Kasumi-1 (cell line): ENCODE results near the gene FAM163B.

Source experiments
- DNase-seq, 2 experiments: peaks; one replicate each; lab custom pipeline; 2025; lab: John Stamatoyannopoulos, UW

The FAM163B gene

GRCh38 chr9:133615606-133616188, 6.5 kb upstream of the FAM163B start:
- no peak for DNase-seq

- DNase-seq = no peak
These were observed 6.0 kb upstream of the FAM163B start for GRCh38 chr9:133615186-133615585.

- DNase-seq = no peak
These were observed 5.5 kb upstream of the FAM163B start for GRCh38 chr9:133614678-133615077.

- no peak for DNase-seq
These were observed 4.9 kb upstream of the FAM163B start for GRCh38 chr9:133614056-133614455.

- DNase-seq = no peak
These were observed 4.2 kb upstream of the FAM163B start for GRCh38 chr9:133613432-133613831.

- no peak for DNase-seq
These were observed 3.6 kb upstream of the FAM163B start for GRCh38 chr9:133612816-133613215.

GRCh38 chr9:133612051-133612450, 2.9 kb upstream of the FAM163B start:
- DNase-seq = no peak

- no peak for DNase-seq
These were observed 1.7 kb upstream of the FAM163B start for GRCh38 chr9:133610845-133611244.

- no peak for DNase-seq
These were observed 300 bp downstream of the FAM163B start for GRCh38 chr9:133608889-133609288.

GRCh38 chr9:133608382-133608781, 807 bp downstream of the FAM163B start:
- no peak for DNase-seq

GRCh38 chr9:133607976-133608375, 1.2 kb downstream of the FAM163B start:
- DNase-seq = no peak

GRCh38 chr9:133607381-133607780, 1.8 kb downstream of the FAM163B start:
- DNase-seq = no peak

GRCh38 chr9:133606708-133607025, 2.5 kb downstream of the FAM163B start:
- DNase-seq = no peak

GRCh38 chr9:133605856-133606707, 3.1 kb downstream of the FAM163B start:
- no peak for DNase-seq

- no peak for DNase-seq
These were observed 3.7 kb downstream of the FAM163B start for GRCh38 chr9:133605446-133605845.

- DNase-seq = no peak
These were observed 4.3 kb downstream of the FAM163B start for GRCh38 chr9:133604856-133605255.

GRCh38 chr9:133604214-133604613, 5.0 kb downstream of the FAM163B start:
- DNase-seq = no peak

- no peak for DNase-seq
These were observed 5.9 kb downstream of the FAM163B start for GRCh38 chr9:133603135-133603927.

GRCh38 chr9:133602277-133602676, 6.9 kb downstream of the FAM163B start:
- no peak for DNase-seq

GRCh38 chr9:133601746-133602145, 7.4 kb downstream of the FAM163B start:
- no peak for DNase-seq

- no peak for DNase-seq
These were observed 8.4 kb downstream of the FAM163B start for GRCh38 chr9:133600739-133601138.

- no peak for DNase-seq
These were observed 9.6 kb downstream of the FAM163B start for GRCh38 chr9:133599470-133600173.
